ENCODE measurements around the gene KLHL29. TPM values are rescaled to one million over a fixed set of nuclear protein-coding genes. Genes with fewer than 3 reads are reported as not detected.
A peak's percentile ranks its signal among the peaks of the same experiment; 100 is the strongest.

KLHL29 gene
- polyA plus RNA-seq, 6 donors from 2014 or later: 0.08 to 0.50 (median 0.28) TPM; not detected in 2

GRCh38 chr2:23531280-23531679, 146.3 kb downstream of the KLHL29 start:
- Mint-ChIP-seq H3K4me3 (no peak overlapping the region), H3K36me3 (no peaks in the 10 kb centered on the region), H3K9me3 (no peaks in the 10 kb centered on the region), H3K27ac (no peak overlapping the region), H3K4me1 (peaks cover 11 to 26% (median 13%) of the 10 kb centered on the region in 3 donors), H3K27me3 (peaks cover 0 to 1% (median 0%) of the 10 kb centered on the region in 3 donors)
- ATAC-seq (ENCODE audit: low read depth in 2 of 2) (no peak), DNase-seq (no peak)

GRCh38 chr2:23531881-23532280, 146.9 kb downstream of the KLHL29 start:
- Mint-ChIP-seq H3K4me1 (peaks cover 11 to 26% (median 13%) of the 10 kb centered on the region in 3 donors), H3K36me3 (no peaks in the 10 kb centered on the region), H3K27ac (peak overlapping the region in 1 of 6 donors; percentile 73), H3K9me3 (no peaks in the 10 kb centered on the region), H3K27me3 (no peaks in the 10 kb centered on the region), H3K4me3 (peak overlapping the region in 5 of 8 donors; percentile 42 to 94 (median 87))
- ATAC-seq (ENCODE audit: low read depth in 2 of 2): no peak
- DNase-seq: no peak

- no peaks in the 10 kb centered on the region for H3K27me3 Mint-ChIP-seq
- no peak for DNase-seq
- peak overlapping the region; percentile 65 to 94 (median 88) for H3K4me3 Mint-ChIP-seq
- H3K36me3 Mint-ChIP-seq: no peaks in the 10 kb centered on the region
- ATAC-seq (ENCODE audit: low read depth in 2 of 2): peak in 1 of 2 donors; percentile 20
- H3K9me3 Mint-ChIP-seq: no peaks in the 10 kb centered on the region
- H3K27ac Mint-ChIP-seq: peak overlapping the region; percentile 5 to 98 (median 72)
- H3K4me1 Mint-ChIP-seq: peaks cover 11 to 26% (median 13%) of the 10 kb centered on the region in 3 donors
Observed at GRCh38 chr2:23532391-23533337, 147.7 kb downstream of the KLHL29 start.

- ATAC-seq (ENCODE audit: low read depth in 2 of 2) (no peak), DNase-seq (no peak)
- H3K9me3 Mint-ChIP-seq: no peaks in the 10 kb centered on the region
- peak overlapping the region in 3 of 6 donors; percentile 26 to 77 (median 62) for H3K27ac Mint-ChIP-seq
- H3K4me3 Mint-ChIP-seq: peak overlapping the region; percentile 9 to 94 (median 88)
- H3K4me1 Mint-ChIP-seq: peaks cover 11 to 26% (median 13%) of the 10 kb centered on the region in 3 donors
- no peaks in the 10 kb centered on the region for H3K36me3 Mint-ChIP-seq
- H3K27me3 Mint-ChIP-seq: no peaks in the 10 kb centered on the region
Observed at GRCh38 chr2:23533338-23533695, 148.3 kb downstream of the KLHL29 start.

GRCh38 chr2:23534771-23535170, 149.8 kb downstream of the KLHL29 start:
- ATAC-seq (ENCODE audit: low read depth in 2 of 2): no peak
- peak overlapping the region in 2 of 8 donors; percentile 30 to 35 for H3K4me3 Mint-ChIP-seq
- no peaks in the 10 kb centered on the region for H3K36me3 Mint-ChIP-seq
- no peak for DNase-seq
- H3K27ac Mint-ChIP-seq: peak overlapping the region in 1 of 6 donors; percentile 39
- peaks cover 11 to 26% (median 13%) of the 10 kb centered on the region in 3 donors for H3K4me1 Mint-ChIP-seq
- H3K27me3 Mint-ChIP-seq: peaks cover 0 to 3% (median 3%) of the 10 kb centered on the region in 3 donors
- no peaks in the 10 kb centered on the region for H3K9me3 Mint-ChIP-seq

- peak overlapping the region in 1 of 6 donors; percentile 24 for H3K27ac Mint-ChIP-seq
- H3K9me3 Mint-ChIP-seq: no peaks in the 10 kb centered on the region
- H3K4me1 Mint-ChIP-seq: peaks cover 11 to 26% (median 13%) of the 10 kb centered on the region in 3 donors
- ATAC-seq (ENCODE audit: low read depth in 2 of 2): no peak
- DNase-seq: no peak
- H3K27me3 Mint-ChIP-seq: peaks cover 4 to 12% (median 12%) of the 10 kb centered on the region in 3 donors
- no peak overlapping the region for H3K4me3 Mint-ChIP-seq
- no peaks in the 10 kb centered on the region for H3K36me3 Mint-ChIP-seq
Observed at GRCh38 chr2:23536326-23536725, 151.3 kb downstream of the KLHL29 start.

GRCh38 chr2:23537991-23538390, 153.0 kb downstream of the KLHL29 start:
- Mint-ChIP-seq H3K27me3 (peaks cover 4 to 12% (median 12%) of the 10 kb centered on the region in 3 donors), H3K27ac (no peak overlapping the region), H3K4me1 (peaks cover 0 to 9% (median 4%) of the 10 kb centered on the region in 3 donors), H3K9me3 (no peaks in the 10 kb centered on the region), H3K36me3 (no peaks in the 10 kb centered on the region), H3K4me3 (no peak overlapping the region)
- DNase-seq (no peak), ATAC-seq (ENCODE audit: low read depth in 2 of 2) (no peak)

- no peaks in the 10 kb centered on the region for H3K36me3 Mint-ChIP-seq
- no peak overlapping the region for H3K27ac Mint-ChIP-seq
- peaks cover 4 to 12% (median 12%) of the 10 kb centered on the region in 3 donors for H3K27me3 Mint-ChIP-seq
- peaks cover 0 to 4% (median 4%) of the 10 kb centered on the region in 3 donors for H3K4me1 Mint-ChIP-seq
- no peaks in the 10 kb centered on the region for H3K9me3 Mint-ChIP-seq
- no peak for DNase-seq
- H3K4me3 Mint-ChIP-seq: no peak overlapping the region
- no peak for ATAC-seq (ENCODE audit: low read depth in 2 of 2)
Observed at GRCh38 chr2:23538566-23538965, 153.6 kb downstream of the KLHL29 start.

GRCh38 chr2:23540804-23541360, 155.9 kb downstream of the KLHL29 start:
- peak overlapping the region in 1 of 6 donors; percentile 71 for H3K27ac Mint-ChIP-seq
- no peaks in the 10 kb centered on the region for H3K9me3 Mint-ChIP-seq
- DNase-seq (no peak), ATAC-seq (ENCODE audit: low read depth in 2 of 2) (no peak)
- H3K27me3 Mint-ChIP-seq: peaks cover 4 to 24% (median 22%) of the 10 kb centered on the region in 3 donors
- H3K36me3 Mint-ChIP-seq: no peaks in the 10 kb centered on the region
- peaks cover 0 to 2% (median 0%) of the 10 kb centered on the region in 3 donors for H3K4me1 Mint-ChIP-seq
- H3K4me3 Mint-ChIP-seq: peak overlapping the region in 1 of 8 donors; percentile 27

GRCh38 chr2:23541503-23542229, 156.7 kb downstream of the KLHL29 start:
- H3K4me3 Mint-ChIP-seq: no peak overlapping the region
- H3K27me3 Mint-ChIP-seq: peaks cover 4 to 28% (median 23%) of the 10 kb centered on the region in 3 donors
- H3K27ac Mint-ChIP-seq: peak overlapping the region in 1 of 6 donors; percentile 71
- H3K36me3 Mint-ChIP-seq: no peaks in the 10 kb centered on the region
- DNase-seq (no peak), ATAC-seq (ENCODE audit: low read depth in 2 of 2) (no peak)
- peaks cover 0 to 3% (median 2%) of the 10 kb centered on the region in 3 donors for H3K4me1 Mint-ChIP-seq
- no peaks in the 10 kb centered on the region for H3K9me3 Mint-ChIP-seq

- Mint-ChIP-seq H3K27me3 (peaks cover 4 to 32% (median 26%) of the 10 kb centered on the region in 3 donors), H3K27ac (no peak overlapping the region), H3K9me3 (no peaks in the 10 kb centered on the region), H3K4me3 (no peak overlapping the region), H3K4me1 (peaks cover 0 to 3% (median 2%) of the 10 kb centered on the region in 3 donors), H3K36me3 (no peaks in the 10 kb centered on the region)
- DNase-seq (no peak), ATAC-seq (ENCODE audit: low read depth in 2 of 2) (no peak)
Observed at GRCh38 chr2:23542230-23542789, 157.3 kb downstream of the KLHL29 start.

- Mint-ChIP-seq H3K27me3 (peaks cover 4 to 32% (median 26%) of the 10 kb centered on the region in 3 donors), H3K4me3 (no peak overlapping the region), H3K4me1 (peaks cover 0 to 3% (median 2%) of the 10 kb centered on the region in 3 donors), H3K36me3 (no peaks in the 10 kb centered on the region), H3K9me3 (no peaks in the 10 kb centered on the region), H3K27ac (no peak overlapping the region)
- ATAC-seq (ENCODE audit: low read depth in 2 of 2) (no peak), DNase-seq (no peak)
Observed at GRCh38 chr2:23543302-23543701, 158.3 kb downstream of the KLHL29 start.

- no peaks in the 10 kb centered on the region for H3K36me3 Mint-ChIP-seq
- peaks cover 0 to 3% (median 2%) of the 10 kb centered on the region in 3 donors for H3K4me1 Mint-ChIP-seq
- peaks cover 4 to 32% (median 26%) of the 10 kb centered on the region in 3 donors for H3K27me3 Mint-ChIP-seq
- H3K27ac Mint-ChIP-seq: no peak overlapping the region
- no peaks in the 10 kb centered on the region for H3K9me3 Mint-ChIP-seq
- DNase-seq (no peak), ATAC-seq (ENCODE audit: low read depth in 2 of 2) (no peak)
- no peak overlapping the region for H3K4me3 Mint-ChIP-seq
Observed at GRCh38 chr2:23543728-23544127, 158.7 kb downstream of the KLHL29 start.
